Smooth muscle cell (in vitro differentiated cells): ENCODE measurements around the gene ARHGEF3. TPM values are rescaled to one million over a fixed set of nuclear protein-coding genes. Genes with fewer than 3 reads are reported as not detected.

Experiments
- DNase-seq: peaks from one replicate; lab custom pipeline; 2025; ENCODE audit not compliant: unreplicated experiment; lab: John Stamatoyannopoulos, UW
- H2AFZ ChIP-seq: fragments of 200-600 bp; sonication (generic); 2 replicates; pipeline ENCODE4 v1.6.0; 2016; ENCODE audit warnings: antibody characterized with exemption, low read depth, mild to moderate bottlenecking
- H3F3A ChIP-seq: fragments of 200-600 bp; sonication (generic); 2 replicates; pipeline ENCODE4 v1.6.0; 2017; ENCODE audit warnings: antibody characterized with exemption, low read depth
- H3K27ac ChIP-seq: fragments of 200-600 bp; sonication (generic); 2 replicates; pipeline ENCODE4 v1.5.1; 2016; ENCODE audit warnings: low read depth, mild to moderate bottlenecking
- H3K27me3 ChIP-seq: fragments of 200-600 bp; sonication (generic); 2 replicates; pipeline ENCODE4 v1.6.1; 2016; ENCODE audit warnings: low read depth, mild to moderate bottlenecking
- H3K36me3 ChIP-seq: fragments of 200-600 bp; sonication (generic); 2 replicates; pipeline ENCODE4 v1.5.1; 2016; ENCODE audit warnings: low read depth
- H3K4me1 ChIP-seq: fragments of 200-600 bp; sonication (generic); 2 replicates; pipeline ENCODE4 v1.5.1; 2016; ENCODE audit warnings: low read depth
- H3K4me2 ChIP-seq: fragments of 200-600 bp; sonication (generic); 2 replicates; pipeline ENCODE4 v1.6.0; 2016; ENCODE audit warnings: mild to moderate bottlenecking
- H3K4me3 ChIP-seq: fragments of 200-600 bp; sonication (generic); 2 replicates; pipeline ENCODE4 v1.5.1; 2016; ENCODE audit warnings: mild to moderate bottlenecking
- H3K79me2 ChIP-seq: fragments of 200-600 bp; sonication (generic); 2 replicates; pipeline ENCODE4 v1.6.0; 2016; ENCODE audit warnings: low read depth, mild to moderate bottlenecking
- H3K9ac ChIP-seq: fragments of 200-600 bp; sonication (generic); 2 replicates; pipeline ENCODE4 v1.6.0; 2016; ENCODE audit warnings: low read depth
- H3K9me3 ChIP-seq: fragments of 200-600 bp; sonication (generic); replicated peaks from 2 replicates; pipeline ENCODE4 v1.5.1; 2016; ENCODE audit warnings: low read depth
- H4K20me1 ChIP-seq: fragments of 200-600 bp; sonication (generic); 2 replicates; pipeline ENCODE4 v1.6.0; 2016; ENCODE audit warnings: low read depth
- CTCF ChIP-seq: fragments of 200-600 bp; sonication (generic); IDR thresholded peaks from 2 replicates; pipeline ENCODE4 v1.5.1; 2017; ENCODE audit warnings: borderline replicate concordance, mild to moderate bottlenecking, antibody characterized with exemption; ENCODE audit not compliant: insufficient read depth, poor library complexity, severe bottlenecking
- WGBS: methylation state at CpG from one replicate; pipeline ENCODE4 v1.1.7; 2016; ENCODE audit warnings: low lambda C conversion rate; 5-methylcytosine and 5-hydroxymethylcytosine counted together
- polyA plus RNA-seq: library from polyadenylated mRNA; unstranded; fragments of >200 nt; fragmentation: Nextera tagmentation; extraction: Ambion mirVana; gene quantifications from 2 replicates; pipeline ENCODE4 v1.2.1, GENCODE V29; 2016
- total RNA-seq: library from RNA; depleted of rRNA; stranded (reverse); fragments of >200 nt; gene quantifications from 2 replicates; pipeline ENCODE4 v1.2.3, GENCODE V29; 2014

Gene ARHGEF3
- total and polyA plus RNA-seq, 2 experiments from 2014 or later: 131 to 137 TPM

DNA sequence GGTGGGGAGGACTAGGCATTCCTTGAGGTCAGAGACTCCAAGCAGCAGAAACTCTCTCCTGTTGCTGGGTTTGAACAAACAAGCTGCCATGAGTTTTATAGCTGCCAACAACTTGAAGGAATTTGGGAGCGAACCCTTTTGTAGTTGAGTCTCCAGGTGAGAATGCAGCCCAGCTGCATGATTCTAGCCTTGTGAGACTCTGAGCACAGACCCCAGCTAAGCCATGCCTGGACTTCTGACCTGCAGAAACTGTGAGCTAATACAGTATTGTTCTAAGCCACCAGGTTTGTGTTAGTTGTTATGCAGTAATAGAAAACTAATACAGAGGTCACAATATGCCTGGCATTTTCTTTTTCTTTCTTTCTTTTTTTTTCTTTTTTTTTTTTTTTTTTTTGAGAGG, 112.4 kb downstream of the ARHGEF3 start:
- no peak for DNase-seq
- Histone ChIP-seq H3F3A (no peaks in the 10 kb centered on the region), H3K4me3 (no peak overlapping the region), H3K27ac (no peak overlapping the region), H3K9ac (no peak overlapping the region), H2AFZ (no peak overlapping the region), H3K9me3 (no peaks in the 10 kb centered on the region), H3K36me3 (no peaks in the 10 kb centered on the region), H3K27me3 (no peaks in the 10 kb centered on the region), H3K79me2 (no peaks in the 10 kb centered on the region), H3K4me2 (no peak overlapping the region), H3K4me1 (no peaks in the 10 kb centered on the region), H4K20me1 (no peaks in the 10 kb centered on the region)
- TF ChIP-seq CTCF: no peak
- 87% methylated on average over 1 of the region's 1 CpG for WGBS

DNA sequence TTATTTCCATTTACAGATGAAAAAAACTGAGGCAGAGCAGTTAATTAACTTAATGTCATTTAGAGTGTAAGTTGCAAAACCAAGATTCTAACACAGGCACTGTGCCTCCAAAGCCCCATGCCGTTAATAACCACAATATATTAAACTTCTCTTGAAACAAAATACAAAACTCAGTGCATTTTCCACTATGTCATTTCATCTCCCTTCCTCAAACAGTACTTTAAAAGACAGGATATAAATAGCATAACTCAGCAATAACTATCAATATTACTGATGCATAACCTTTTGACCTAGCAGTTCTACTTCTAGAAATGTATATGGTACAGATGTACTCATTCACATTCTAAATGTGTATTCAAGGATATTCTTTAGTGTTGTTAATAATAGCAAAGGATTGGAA, 113.6 kb downstream of the ARHGEF3 start:
- Histone ChIP-seq H3K9me3 (no peaks in the 10 kb centered on the region), H3F3A (no peaks in the 10 kb centered on the region)
- WGBS: 89% methylated on average over 1 of the region's 1 CpG

DNA sequence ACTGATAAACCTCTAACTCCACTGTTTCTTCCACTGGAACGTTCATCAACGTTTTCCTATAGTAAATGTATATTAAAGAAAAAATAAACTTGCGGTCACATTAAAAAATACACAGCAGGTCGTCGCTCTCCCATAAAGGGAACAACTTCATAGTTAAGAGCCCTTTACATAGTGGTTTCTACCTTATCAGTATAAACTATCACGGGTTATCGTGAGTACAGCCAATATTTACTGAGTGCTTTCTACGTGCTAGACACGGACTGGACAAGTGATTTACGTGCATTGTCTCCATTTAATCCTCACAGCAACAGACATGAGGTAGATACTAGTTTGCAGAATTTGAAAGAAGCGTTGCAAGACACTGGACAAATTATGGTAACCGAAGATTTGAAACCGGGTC, 117.7 kb downstream of the ARHGEF3 start:
- H3K4me3 ChIP-seq: no peak overlapping the region

More for the DNA sequence above, 113.6 kb downstream of the ARHGEF3 start:
- Histone ChIP-seq H3K4me1 (no peaks in the 10 kb centered on the region), H4K20me1 (no peaks in the 10 kb centered on the region), H3K4me2 (no peak overlapping the region), H3K27me3 (no peaks in the 10 kb centered on the region), H3K27ac (no peak overlapping the region), H3K4me3 (no peak overlapping the region), H2AFZ (no peak overlapping the region), H3K79me2 (no peaks in the 10 kb centered on the region), H3K36me3 (no peaks in the 10 kb centered on the region), H3K9ac (no peak overlapping the region)
- no peak for DNase-seq
- no peak for TF ChIP-seq CTCF

More for the DNA sequence above, 117.7 kb downstream of the ARHGEF3 start:
- no peaks in the 10 kb centered on the region for H3F3A ChIP-seq
- no peaks in the 10 kb centered on the region for H3K36me3 ChIP-seq
- no peaks in the 10 kb centered on the region for H3K27me3 ChIP-seq
- H3K9ac ChIP-seq: no peak overlapping the region
- H2AFZ ChIP-seq: no peak overlapping the region
- 92% methylated on average over 13 of the region's 13 CpGs for WGBS
- H3K9me3 ChIP-seq: no peaks in the 10 kb centered on the region
- no peak overlapping the region for H3K4me2 ChIP-seq
- no peak for DNase-seq
- H3K79me2 ChIP-seq: peaks cover 29% of the 10 kb centered on the region
- H3K27ac ChIP-seq: no peak overlapping the region
- H3K4me1 ChIP-seq: peaks cover 22% of the 10 kb centered on the region
- peaks cover 5% of the 10 kb centered on the region for H4K20me1 ChIP-seq
- TF ChIP-seq CTCF: no peak
